Measurements from ENCODE around the gene SLC25A29.

SLC25A29 gene

GRCh38 chr14:100328495-100329163 lies 22.4 kb upstream of the SLC25A29 start:
- H4K20me1 ChIP-seq (ENCODE audit: insufficient read depth, low read length, poor library complexity, severe bottlenecking): no peaks in the 10 kb centered on the region
- H3K4me3 ChIP-seq (ENCODE audit: low read length, poor library complexity, severe bottlenecking): no peak overlapping the region
- H3K4me1 ChIP-seq (ENCODE audit: insufficient read depth, low read length, poor library complexity, severe bottlenecking): no peaks in the 10 kb centered on the region
- H3K79me2 ChIP-seq (ENCODE audit: insufficient read depth, low read length): no peaks in the 10 kb centered on the region
- H2AFZ ChIP-seq (ENCODE audit: low read length): no peak overlapping the region
- H3K27me3 ChIP-seq (ENCODE audit: insufficient read depth, low read length, poor library complexity, severe bottlenecking): no peaks in the 10 kb centered on the region
- H3K9ac ChIP-seq (ENCODE audit: low read depth, low read length, poor library complexity, severe bottlenecking): no peak overlapping the region
- no peaks in the 10 kb centered on the region for H3K9me3 ChIP-seq (ENCODE audit: insufficient read depth, low read depth, low read length)
- no peak for TF ChIP-seq CTCF (conservative IDR thresholded peaks at IDR 0.05; ENCODE audit: low read length)
- TF ChIP-seq EZH2phosphoT487 (IDR thresholded peaks at IDR 0.05; ENCODE audit: borderline replicate concordance): no peak
- no peak overlapping the region for H3K4me2 ChIP-seq (ENCODE audit: low read depth, low read length, poor library complexity, severe bottlenecking)
- H3F3A ChIP-seq (ENCODE audit: low read depth): no peaks in the 10 kb centered on the region
- H3K9me2 ChIP-seq (replicated peaks; ENCODE audit: low read depth, low read length): no peaks in the 10 kb centered on the region
- no peaks in the 10 kb centered on the region for H3K36me3 ChIP-seq (ENCODE audit: insufficient read depth, low read length)

GRCh38 chr14:100327128-100327527 lies 20.9 kb upstream of the SLC25A29 start:
- Histone ChIP-seq H4K20me1 (ENCODE audit: insufficient read depth, low read length, poor library complexity, severe bottlenecking) (no peaks in the 10 kb centered on the region), H3K9me3 (ENCODE audit: insufficient read depth, low read depth, low read length) (no peaks in the 10 kb centered on the region), H3K4me2 (ENCODE audit: low read depth, low read length, poor library complexity, severe bottlenecking) (no peak overlapping the region), H3K9ac (ENCODE audit: low read depth, low read length, poor library complexity, severe bottlenecking) (no peak overlapping the region), H3K36me3 (ENCODE audit: insufficient read depth, low read length) (no peaks in the 10 kb centered on the region), H3K79me2 (ENCODE audit: insufficient read depth, low read length) (no peaks in the 10 kb centered on the region), H3K4me1 (ENCODE audit: insufficient read depth, low read length, poor library complexity, severe bottlenecking) (no peaks in the 10 kb centered on the region), H3K9me2 (replicated peaks; ENCODE audit: low read depth, low read length) (no peaks in the 10 kb centered on the region), H3K27me3 (ENCODE audit: insufficient read depth, low read length, poor library complexity, severe bottlenecking) (no peaks in the 10 kb centered on the region), H3F3A (ENCODE audit: low read depth) (no peaks in the 10 kb centered on the region), H3K4me3 (ENCODE audit: low read length, poor library complexity, severe bottlenecking) (no peak overlapping the region), H2AFZ (ENCODE audit: low read length) (no peak overlapping the region)
- no peak for TF ChIP-seq CTCF (conservative IDR thresholded peaks at IDR 0.05; ENCODE audit: low read length)
- no peak for TF ChIP-seq EZH2phosphoT487 (IDR thresholded peaks at IDR 0.05; ENCODE audit: borderline replicate concordance)

- Histone ChIP-seq H3K9me2 (replicated peaks; ENCODE audit: low read depth, low read length) (no peaks in the 10 kb centered on the region), H2AFZ (ENCODE audit: low read length) (no peak overlapping the region), H3K4me2 (ENCODE audit: low read depth, low read length, poor library complexity, severe bottlenecking) (no peak overlapping the region), H3K4me1 (ENCODE audit: insufficient read depth, low read length, poor library complexity, severe bottlenecking) (no peaks in the 10 kb centered on the region), H3K27me3 (ENCODE audit: insufficient read depth, low read length, poor library complexity, severe bottlenecking) (no peaks in the 10 kb centered on the region), H3K4me3 (ENCODE audit: low read length, poor library complexity, severe bottlenecking) (no peak overlapping the region), H3K79me2 (ENCODE audit: insufficient read depth, low read length) (no peaks in the 10 kb centered on the region), H3K9ac (ENCODE audit: low read depth, low read length, poor library complexity, severe bottlenecking) (no peak overlapping the region), H3F3A (ENCODE audit: low read depth) (no peaks in the 10 kb centered on the region), H3K9me3 (ENCODE audit: insufficient read depth, low read depth, low read length) (no peaks in the 10 kb centered on the region), H3K36me3 (ENCODE audit: insufficient read depth, low read length) (no peaks in the 10 kb centered on the region), H4K20me1 (ENCODE audit: insufficient read depth, low read length, poor library complexity, severe bottlenecking) (no peaks in the 10 kb centered on the region)
- TF ChIP-seq CTCF (conservative IDR thresholded peaks at IDR 0.05; ENCODE audit: low read length) (no peak), EZH2phosphoT487 (IDR thresholded peaks at IDR 0.05; ENCODE audit: borderline replicate concordance) (no peak)
Observed at GRCh38 chr14:100325958-100326357, 19.7 kb upstream of the SLC25A29 start.

All from Loucy (cell line).